Myocyte (in vitro differentiated cells): ENCODE measurements around the gene GAREM1. TPM values are rescaled to one million over a fixed set of nuclear protein-coding genes. Genes with fewer than 3 reads are reported as not detected.

Experiments used
- DNase-seq: peaks from one replicate; pipeline ENCODE4 v3.0.0-alpha.2; 2012; ENCODE audit warnings: low read depth
- total RNA-seq: library from RNA; depleted of rRNA; stranded (reverse); fragments of >200 nt; gene quantifications from 2 replicates; pipeline ENCODE4 v1.2.3, GENCODE V29; 2014

Gene GAREM1
- total RNA-seq, 1 donor from 2014 or later = 7.2 TPM

GRCh38 chr18:32459361-32460101 lies 11.2 kb downstream of the GAREM1 start:
- DNase-seq = no peak

- peak; percentile 33 for DNase-seq
Measured at GRCh38 chr18:32455361-32455760, 15.3 kb downstream of the GAREM1 start.

- DNase-seq = peak; percentile 52
Measured at GRCh38 chr18:32454593-32454992, 16.1 kb downstream of the GAREM1 start.

- no peak for DNase-seq
Measured at GRCh38 chr18:32450874-32451273, 19.8 kb downstream of the GAREM1 start.

GRCh38 chr18:32450026-32450691 lies 20.5 kb downstream of the GAREM1 start:
- no peak for DNase-seq

- no peak for DNase-seq
Measured at GRCh38 chr18:32446780-32447179, 23.9 kb downstream of the GAREM1 start.

- DNase-seq = no peak
Measured at GRCh38 chr18:32445846-32446245, 24.8 kb downstream of the GAREM1 start.

GRCh38 chr18:32443706-32444215 lies 26.9 kb downstream of the GAREM1 start:
- DNase-seq = no peak

- DNase-seq = peak; percentile 14
Measured at GRCh38 chr18:32443033-32443705, 27.5 kb downstream of the GAREM1 start.

GRCh38 chr18:32442575-32442974 lies 28.1 kb downstream of the GAREM1 start:
- DNase-seq = no peak

GRCh38 chr18:32441533-32441932 lies 29.1 kb downstream of the GAREM1 start:
- no peak for DNase-seq

GRCh38 chr18:32440518-32440917 lies 30.2 kb downstream of the GAREM1 start:
- no peak for DNase-seq

- DNase-seq = no peak
Measured at GRCh38 chr18:32439802-32440201, 30.9 kb downstream of the GAREM1 start.

GRCh38 chr18:32439241-32439640 lies 31.4 kb downstream of the GAREM1 start:
- DNase-seq = no peak

- DNase-seq = no peak
Measured at GRCh38 chr18:32438173-32438572, 32.5 kb downstream of the GAREM1 start.

GRCh38 chr18:32437100-32437834 lies 33.4 kb downstream of the GAREM1 start:
- DNase-seq = no peak

- DNase-seq = no peak
Measured at GRCh38 chr18:32435631-32436500, 34.8 kb downstream of the GAREM1 start.

- no peak for DNase-seq
Measured at GRCh38 chr18:32431753-32432152, 38.9 kb downstream of the GAREM1 start.

GRCh38 chr18:32429402-32429801 lies 41.3 kb downstream of the GAREM1 start:
- DNase-seq = no peak
